Stimulated activated naive CD8-positive, alpha-beta T cell treated with anti-CD3 and anti-CD28 coated beads, Interleukin-15, Interleukin-2, amounts not matched to agents 100 ng/mL and 50 ng/mL, for 24 hours (primary cell): ENCODE data around the gene ARHGAP19.

ENCODE experiments used
- H3K27ac Mint-ChIP-seq: one replicate; pipeline ENCODE4 v1.8.0; 2021; ENCODE audit warnings: mild to moderate bottlenecking, mixed read lengths
- H3K27me3 Mint-ChIP-seq: one replicate; pipeline ENCODE4 v1.8.0; 2021; ENCODE audit warnings: mixed read lengths
- H3K36me3 Mint-ChIP-seq: one replicate; pipeline ENCODE4 v1.8.0; 2021; ENCODE audit warnings: low read depth, mixed read lengths
- H3K4me1 Mint-ChIP-seq: one replicate; pipeline ENCODE4 v1.8.0; 2021; ENCODE audit warnings: low read depth, mixed read lengths
- H3K4me3 Mint-ChIP-seq: one replicate; pipeline ENCODE4 v1.8.0; 2021; ENCODE audit warnings: mild to moderate bottlenecking, mixed read lengths
- H3K9me3 Mint-ChIP-seq: one replicate; pipeline ENCODE4 v1.8.0; 2021; ENCODE audit warnings: mixed read lengths

Gene ARHGAP19

GRCh38 chr10:97329766-97330165 lies 37.3 kb upstream of the ARHGAP19 start:
- H3K27me3 Mint-ChIP-seq, result no peaks in the 10 kb centered on the region
- no peak overlapping the region for H3K4me3 Mint-ChIP-seq
- H3K4me1 Mint-ChIP-seq, result peaks cover 65% of the 10 kb centered on the region
- H3K27ac Mint-ChIP-seq, result peak overlapping the region; percentile 12
- peaks cover 9% of the 10 kb centered on the region for H3K36me3 Mint-ChIP-seq
- H3K9me3 Mint-ChIP-seq, result no peaks in the 10 kb centered on the region

GRCh38 chr10:97328646-97329453 lies 36.4 kb upstream of the ARHGAP19 start:
- Mint-ChIP-seq H3K27ac (peak overlapping the region; percentile 9), H3K9me3 (no peaks in the 10 kb centered on the region), H3K36me3 (peaks cover 9% of the 10 kb centered on the region), H3K4me3 (no peak overlapping the region), H3K27me3 (no peaks in the 10 kb centered on the region), H3K4me1 (peaks cover 65% of the 10 kb centered on the region)

GRCh38 chr10:97327348-97328294 lies 35.2 kb upstream of the ARHGAP19 start:
- Mint-ChIP-seq H3K27ac (peak overlapping the region; percentile 51), H3K4me3 (no peak overlapping the region), H3K9me3 (no peaks in the 10 kb centered on the region), H3K27me3 (no peaks in the 10 kb centered on the region), H3K36me3 (peaks cover 9% of the 10 kb centered on the region), H3K4me1 (peaks cover 57% of the 10 kb centered on the region)

GRCh38 chr10:97325754-97326153 lies 33.3 kb upstream of the ARHGAP19 start:
- Mint-ChIP-seq H3K9me3 (no peaks in the 10 kb centered on the region), H3K27me3 (no peaks in the 10 kb centered on the region), H3K4me3 (no peak overlapping the region), H3K27ac (no peak overlapping the region), H3K4me1 (peaks cover 54% of the 10 kb centered on the region), H3K36me3 (peaks cover 6% of the 10 kb centered on the region)

- H3K4me1 Mint-ChIP-seq, result peaks cover 50% of the 10 kb centered on the region
- H3K4me3 Mint-ChIP-seq, result no peak overlapping the region
- H3K9me3 Mint-ChIP-seq, result no peaks in the 10 kb centered on the region
- no peaks in the 10 kb centered on the region for H3K27me3 Mint-ChIP-seq
- no peaks in the 10 kb centered on the region for H3K36me3 Mint-ChIP-seq
- no peak overlapping the region for H3K27ac Mint-ChIP-seq
These were observed 31.1 kb upstream of the ARHGAP19 start for GRCh38 chr10:97323501-97323900.

- H3K4me1 Mint-ChIP-seq, result peaks cover 35% of the 10 kb centered on the region
- H3K27me3 Mint-ChIP-seq, result no peaks in the 10 kb centered on the region
- H3K4me3 Mint-ChIP-seq, result peak overlapping the region; percentile 84
- H3K9me3 Mint-ChIP-seq, result no peaks in the 10 kb centered on the region
- no peak overlapping the region for H3K27ac Mint-ChIP-seq
- H3K36me3 Mint-ChIP-seq, result no peaks in the 10 kb centered on the region
These were observed 29.4 kb upstream of the ARHGAP19 start for GRCh38 chr10:97321804-97322190.

GRCh38 chr10:97321032-97321803 lies 28.8 kb upstream of the ARHGAP19 start:
- no peaks in the 10 kb centered on the region for H3K27me3 Mint-ChIP-seq
- H3K4me3 Mint-ChIP-seq, result peak overlapping the region; percentile 84
- peaks cover 32% of the 10 kb centered on the region for H3K4me1 Mint-ChIP-seq
- peak overlapping the region; percentile 88 for H3K27ac Mint-ChIP-seq
- no peaks in the 10 kb centered on the region for H3K9me3 Mint-ChIP-seq
- no peaks in the 10 kb centered on the region for H3K36me3 Mint-ChIP-seq

- no peaks in the 10 kb centered on the region for H3K9me3 Mint-ChIP-seq
- H3K4me3 Mint-ChIP-seq, result peak overlapping the region; percentile 84
- H3K4me1 Mint-ChIP-seq, result peaks cover 32% of the 10 kb centered on the region
- H3K27ac Mint-ChIP-seq, result peak overlapping the region; percentile 88
- no peaks in the 10 kb centered on the region for H3K36me3 Mint-ChIP-seq
- no peaks in the 10 kb centered on the region for H3K27me3 Mint-ChIP-seq
These were observed 28.1 kb upstream of the ARHGAP19 start for GRCh38 chr10:97320480-97321031.

- Mint-ChIP-seq H3K27me3 (no peaks in the 10 kb centered on the region), H3K36me3 (no peaks in the 10 kb centered on the region), H3K4me3 (peak overlapping the region; percentile 84), H3K9me3 (no peaks in the 10 kb centered on the region), H3K4me1 (peaks cover 32% of the 10 kb centered on the region), H3K27ac (peak overlapping the region; percentile 88)
These were observed 27.4 kb upstream of the ARHGAP19 start for GRCh38 chr10:97319671-97320479.

- no peaks in the 10 kb centered on the region for H3K36me3 Mint-ChIP-seq
- H3K27me3 Mint-ChIP-seq, result no peaks in the 10 kb centered on the region
- H3K4me3 Mint-ChIP-seq, result peak within 1 kb of the TSS; percentile 86
- H3K4me1 Mint-ChIP-seq, result peaks cover 32% of the 10 kb centered on the region
- peak within 1 kb of the TSS; percentile 95 for H3K27ac Mint-ChIP-seq
- H3K9me3 Mint-ChIP-seq, result no peaks in the 10 kb centered on the region
These were observed 26.6 kb upstream of the ARHGAP19 start, which contains the start of gene FRAT1 for GRCh38 chr10:97318772-97319651. Gene FRAT1, plus strand, starts transcription at chr10:97319271. Its CDS starts 183 bp downstream, at chr10:97319454.

GRCh38 chr10:97314671-97315070 lies 22.2 kb upstream of the ARHGAP19 start:
- H3K4me1 Mint-ChIP-seq, result peaks cover 6% of the 10 kb centered on the region
- no peaks in the 10 kb centered on the region for H3K36me3 Mint-ChIP-seq
- H3K27ac Mint-ChIP-seq, result no peak overlapping the region
- no peaks in the 10 kb centered on the region for H3K9me3 Mint-ChIP-seq
- H3K27me3 Mint-ChIP-seq, result no peaks in the 10 kb centered on the region
- H3K4me3 Mint-ChIP-seq, result no peak overlapping the region

- Mint-ChIP-seq H3K4me1 (no peaks in the 10 kb centered on the region), H3K4me3 (no peak overlapping the region), H3K36me3 (no peaks in the 10 kb centered on the region), H3K9me3 (no peaks in the 10 kb centered on the region), H3K27ac (no peak overlapping the region), H3K27me3 (no peaks in the 10 kb centered on the region)
These were observed 20.5 kb upstream of the ARHGAP19 start for GRCh38 chr10:97312897-97313296.

GRCh38 chr10:97311111-97311626 lies 18.7 kb upstream of the ARHGAP19 start:
- Mint-ChIP-seq H3K27me3 (no peaks in the 10 kb centered on the region), H3K4me3 (no peak overlapping the region), H3K9me3 (no peaks in the 10 kb centered on the region), H3K27ac (no peak overlapping the region), H3K4me1 (no peaks in the 10 kb centered on the region), H3K36me3 (no peaks in the 10 kb centered on the region)
